ENCODE data around the gene FGD2.

DNA sequence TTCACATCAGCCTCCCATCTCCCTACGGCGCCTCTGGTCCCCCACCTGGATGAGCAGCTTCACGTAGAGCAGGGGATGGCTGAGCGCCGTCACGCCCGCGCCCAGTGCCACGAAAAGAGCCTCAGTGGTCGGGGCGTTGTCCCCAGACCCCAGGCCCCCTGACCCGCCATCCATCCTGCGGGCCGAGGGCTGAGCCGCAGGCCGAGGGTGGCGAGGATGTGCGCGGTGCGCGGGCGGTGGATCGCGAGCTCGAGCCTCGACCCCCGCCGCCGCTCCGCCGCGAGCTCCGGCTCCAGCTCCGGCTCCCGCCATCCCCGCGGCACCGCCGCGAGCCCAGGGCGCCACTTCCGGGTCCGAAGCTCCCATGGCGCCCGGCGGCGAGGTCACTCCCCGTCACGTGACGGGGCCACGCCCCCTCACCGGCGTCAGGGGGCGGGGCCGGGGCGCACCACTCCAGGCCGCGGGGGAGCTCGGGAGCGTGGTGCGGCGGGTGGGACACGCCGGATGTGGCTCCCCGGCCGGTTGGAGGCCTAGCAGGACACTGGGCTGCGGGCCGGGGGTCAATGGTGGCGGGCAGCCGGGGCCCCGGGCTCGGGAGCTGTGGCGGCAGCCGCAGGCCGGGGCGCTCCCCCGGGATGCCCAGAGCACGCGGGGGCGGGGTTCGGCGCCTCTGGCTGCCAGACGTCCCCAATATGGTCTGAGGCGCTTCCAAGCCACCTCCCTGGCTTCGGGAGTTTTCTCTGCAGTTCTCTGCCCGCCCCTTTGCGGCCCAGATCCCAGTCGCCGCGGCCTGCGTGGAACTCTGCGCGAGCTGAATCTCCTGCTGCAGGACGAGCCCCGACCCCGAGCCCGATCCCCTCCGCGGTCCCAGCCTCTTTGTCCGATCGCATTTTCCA, 19.4 kb upstream of the FGD2 start, which contains the start of gene MTCH1:
- TF ChIP-seq CTCF (IDR thresholded peaks at IDR 0.05) (peak in 1 of 12 donors; percentile 16), POLR2A (IDR thresholded peaks at IDR 0.05) (peak; percentile 68 to 96)
